HFF-Myc (cell line): ENCODE results near the gene MRPS34.

Experiments
- DNase-seq: peaks from one replicate; pipeline ENCODE4 v3.0.0-alpha.2; 2011; ENCODE audit warnings: low read depth; ENCODE audit errors: extremely low read depth
- H3K4me3 ChIP-seq: replicated peaks from 2 replicates; pipeline ENCODE4 v1.5.1; 2011; ENCODE audit warnings: low read depth, mild to moderate bottlenecking, control low read depth, low read length
- CTCF ChIP-seq: IDR thresholded peaks from 2 replicates; pipeline ENCODE4 v1.5.1; 2012; ENCODE audit warnings: mild to moderate bottlenecking, low read depth, low read length, control low read depth; ENCODE audit errors: missing control alignments

MRPS34 gene

GRCh38 chr16:1767116-1767994, 5.6 kb downstream of the MRPS34 start:
- DNase-seq = no peak
- TF ChIP-seq CTCF = no peak
- H3K4me3 ChIP-seq = no peak overlapping the region

- DNase-seq = no peak
- no peak overlapping the region for H3K4me3 ChIP-seq
- no peak for TF ChIP-seq CTCF
Measured at GRCh38 chr16:1766701-1767100, 6.2 kb downstream of the MRPS34 start.

GRCh38 chr16:1766231-1766630, 6.7 kb downstream of the MRPS34 start:
- no peak for TF ChIP-seq CTCF
- DNase-seq = no peak
- H3K4me3 ChIP-seq = no peak overlapping the region

GRCh38 chr16:1765826-1766225, 7.1 kb downstream of the MRPS34 start:
- H3K4me3 ChIP-seq = no peak overlapping the region
- no peak for TF ChIP-seq CTCF
- DNase-seq = no peak

GRCh38 chr16:1764971-1765370, 8.0 kb downstream of the MRPS34 start:
- DNase-seq = no peak
- H3K4me3 ChIP-seq = no peak overlapping the region
- TF ChIP-seq CTCF = no peak

GRCh38 chr16:1763521-1764511, 9.1 kb downstream of the MRPS34 start:
- no peak for DNase-seq
- peak; percentile 47 for TF ChIP-seq CTCF
- H3K4me3 ChIP-seq = no peak overlapping the region
